ENCODE results near the gene KCTD13. TPM values are rescaled to one million over a fixed set of nuclear protein-coding genes. Genes with fewer than 3 reads are reported as not detected.

KCTD13 gene
- total RNA-seq, 2 donors from 2014 or later = 15.9 to 134 TPM

DNA sequence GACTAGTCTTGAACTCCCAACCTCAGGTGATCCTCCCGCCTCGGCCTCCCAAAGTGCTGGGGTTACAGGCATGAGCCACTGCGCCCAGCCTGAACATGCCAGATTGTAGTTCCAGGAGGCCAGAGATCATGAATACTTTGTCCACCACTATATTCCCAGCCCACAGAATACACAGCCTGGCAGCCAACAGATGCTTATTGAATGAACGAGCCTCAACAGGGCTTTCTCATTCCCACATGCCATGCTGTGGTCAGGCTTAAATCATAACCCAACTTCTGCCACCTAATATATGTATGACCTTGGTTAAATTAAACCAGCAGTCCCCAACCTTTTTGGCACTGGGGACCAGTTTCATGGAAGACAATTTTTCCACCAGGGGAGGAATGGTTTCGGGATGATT, 32.7 kb upstream of the KCTD13 start:
- Histone ChIP-seq H3K4me3 (no peak overlapping the region), H3K4me1 (replicated peaks) (no peaks in the 10 kb centered on the region), H3K9me3 (no peaks in the 10 kb centered on the region), H3K27me3 (replicated peaks; ENCODE audit: insufficient read depth) (no peaks in the 10 kb centered on the region), H3K27ac (no peak overlapping the region), H3K36me3 (no peaks in the 10 kb centered on the region)
- DNase-seq (ENCODE audit: low spot score) = no peak
- TF ChIP-seq POLR2AphosphoS5 (IDR thresholded peaks at IDR 0.05) = no peak
- TF ChIP-seq, protein P1, sequence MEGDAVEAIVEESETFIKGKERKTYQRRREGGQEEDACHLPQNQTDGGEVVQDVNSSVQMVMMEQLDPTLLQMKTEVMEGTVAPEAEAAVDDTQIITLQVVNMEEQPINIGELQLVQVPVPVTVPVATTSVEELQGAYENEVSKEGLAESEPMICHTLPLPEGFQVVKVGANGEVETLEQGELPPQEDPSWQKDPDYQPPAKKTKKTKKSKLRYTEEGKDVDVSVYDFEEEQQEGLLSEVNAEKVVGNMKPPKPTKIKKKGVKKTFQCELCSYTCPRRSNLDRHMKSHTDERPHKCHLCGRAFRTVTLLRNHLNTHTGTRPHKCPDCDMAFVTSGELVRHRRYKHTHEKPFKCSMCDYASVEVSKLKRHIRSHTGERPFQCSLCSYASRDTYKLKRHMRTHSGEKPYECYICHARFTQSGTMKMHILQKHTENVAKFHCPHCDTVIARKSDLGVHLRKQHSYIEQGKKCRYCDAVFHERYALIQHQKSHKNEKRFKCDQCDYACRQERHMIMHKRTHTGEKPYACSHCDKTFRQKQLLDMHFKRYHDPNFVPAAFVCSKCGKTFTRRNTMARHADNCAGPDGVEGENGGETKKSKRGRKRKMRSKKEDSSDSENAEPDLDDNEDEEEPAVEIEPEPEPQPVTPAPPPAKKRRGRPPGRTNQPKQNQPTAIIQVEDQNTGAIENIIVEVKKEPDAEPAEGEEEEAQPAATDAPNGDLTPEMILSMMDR (IDR thresholded peaks at IDR 0.05) = no peak
- no peak for TF ChIP-seq POLR2A (IDR thresholded peaks at IDR 0.05)
- intact Hi-C loops (cut with DNase I) = no loop called here
- 84% methylated on average over 5 of the region's 5 CpGs for WGBS

DNA sequence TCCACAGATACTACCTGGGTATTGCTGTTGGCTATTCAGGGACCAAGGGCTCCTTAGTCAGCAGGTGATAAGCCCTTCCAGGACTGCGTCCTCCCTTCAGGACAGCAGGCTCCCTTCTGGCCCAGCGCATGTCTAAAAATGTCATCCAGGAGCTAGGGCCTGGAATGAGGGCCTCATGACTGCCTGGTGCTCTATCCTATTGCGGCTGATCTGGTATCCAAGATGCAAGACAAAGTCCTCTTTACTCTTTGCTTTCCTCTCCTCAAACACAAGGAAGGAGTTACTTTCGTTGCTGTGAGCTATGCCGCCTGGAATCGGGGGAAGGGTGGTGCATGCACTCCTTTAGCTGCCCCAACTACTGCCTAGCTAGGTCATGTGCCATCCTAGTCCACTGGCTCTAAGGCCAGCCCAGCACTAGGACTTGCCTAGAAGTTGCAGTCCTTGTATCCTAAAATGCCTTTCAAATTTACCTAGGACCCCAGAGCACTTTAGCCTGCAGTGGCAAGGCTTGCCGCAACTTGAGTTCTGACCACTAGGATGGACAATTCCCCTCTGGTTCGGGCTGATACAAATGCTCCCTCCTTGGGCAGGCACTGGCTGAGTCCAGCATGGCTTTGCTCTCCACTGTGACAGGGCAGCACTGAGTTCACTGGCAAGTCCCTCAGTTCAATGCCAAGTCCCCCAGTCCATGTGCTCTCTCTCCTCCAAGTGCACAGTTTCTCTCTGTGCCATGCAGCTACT, 25.8 kb upstream of the KCTD13 start:
- Histone ChIP-seq H3K9me3 (no peaks in the 10 kb centered on the region), H3K36me3 (no peaks in the 10 kb centered on the region), H3K27ac (no peak overlapping the region), H3K4me3 (no peak overlapping the region), H3K4me1 (replicated peaks) (no peaks in the 10 kb centered on the region), H3K27me3 (replicated peaks; ENCODE audit: insufficient read depth) (no peaks in the 10 kb centered on the region)
- TF ChIP-seq POLR2A (IDR thresholded peaks at IDR 0.05) (no peak), POLR2AphosphoS5 (IDR thresholded peaks at IDR 0.05) (no peak)
- TF ChIP-seq, protein P1 (IDR thresholded peaks at IDR 0.05) = no peak
- no peak for DNase-seq (ENCODE audit: low spot score)
- intact Hi-C loops (cut with DNase I) = no loop called here
- 88% methylated on average over 8 of the region's 8 CpGs for WGBS

DNA sequence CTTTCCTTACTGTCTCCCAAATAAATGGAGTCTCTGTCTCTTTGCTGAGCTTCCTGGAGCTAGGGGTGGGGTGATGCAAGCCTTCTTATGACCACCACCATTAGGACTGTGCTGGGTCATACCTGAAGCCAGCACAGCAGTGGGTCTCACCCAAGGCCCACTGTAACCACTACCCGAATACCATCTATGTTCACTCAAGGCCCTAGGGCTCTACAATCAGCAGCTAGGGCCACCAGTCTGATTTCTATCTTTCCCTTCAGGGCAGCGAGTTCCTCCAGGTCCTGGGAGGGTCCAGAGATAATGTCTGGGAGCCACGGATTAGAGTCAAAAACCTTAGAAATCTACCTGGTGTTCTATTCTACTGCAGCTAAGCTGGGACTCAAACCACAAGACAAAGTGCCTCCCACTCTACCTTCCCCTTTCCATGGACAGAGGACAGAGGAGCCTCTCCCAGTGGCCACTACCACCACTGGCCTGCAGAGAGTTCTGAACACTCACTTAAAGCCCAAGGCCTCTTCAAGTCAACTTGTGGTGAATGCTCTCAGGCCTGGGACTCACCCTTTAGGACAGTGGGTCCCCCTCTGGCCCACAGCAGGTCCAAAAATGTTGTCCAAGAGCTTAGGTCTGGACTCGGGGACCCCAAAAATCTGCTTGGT, 24.9 kb upstream of the KCTD13 start:
- Histone ChIP-seq H3K4me3 (no peak overlapping the region), H3K36me3 (no peaks in the 10 kb centered on the region), H3K27ac (no peak overlapping the region), H3K4me1 (replicated peaks) (no peaks in the 10 kb centered on the region), H3K9me3 (no peaks in the 10 kb centered on the region), H3K27me3 (replicated peaks; ENCODE audit: insufficient read depth) (no peaks in the 10 kb centered on the region)
- TF ChIP-seq POLR2AphosphoS5 (IDR thresholded peaks at IDR 0.05) = no peak
- TF ChIP-seq POLR2A (IDR thresholded peaks at IDR 0.05) = no peak
- TF ChIP-seq, protein P1 (IDR thresholded peaks at IDR 0.05) = no peak
- intact Hi-C loops (cut with DNase I) = no loop called here
- WGBS = 90% methylated on average over 4 of the region's 4 CpGs
- no peak for DNase-seq (ENCODE audit: low spot score)

DNA sequence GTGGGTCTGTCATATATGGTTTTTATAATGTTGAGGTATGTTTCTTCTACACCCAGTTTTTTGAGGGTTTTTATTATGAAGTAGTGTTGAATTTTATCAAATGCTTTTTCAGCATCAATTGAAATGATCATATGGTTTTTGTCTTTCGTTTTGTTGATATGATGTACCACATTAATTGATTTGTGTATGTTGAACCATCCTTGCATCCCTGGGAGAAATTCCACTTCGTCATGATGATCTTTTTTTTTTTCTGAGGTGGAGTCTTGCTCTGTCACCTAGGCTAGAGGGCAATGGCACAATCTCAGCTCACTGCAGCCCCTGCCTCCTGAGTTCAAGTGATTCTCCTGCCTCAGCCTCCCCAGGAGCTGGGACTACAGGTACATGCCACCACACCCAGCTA, 21.9 kb upstream of the KCTD13 start:
- Histone ChIP-seq H3K9me3 (no peaks in the 10 kb centered on the region), H3K4me3 (no peak overlapping the region), H3K27ac (no peak overlapping the region), H3K4me1 (replicated peaks) (no peaks in the 10 kb centered on the region), H3K27me3 (replicated peaks; ENCODE audit: insufficient read depth) (no peaks in the 10 kb centered on the region), H3K36me3 (no peaks in the 10 kb centered on the region)
- no peak for DNase-seq (ENCODE audit: low spot score)
- TF ChIP-seq, protein P1 (IDR thresholded peaks at IDR 0.05) = no peak
- no peak for TF ChIP-seq POLR2AphosphoS5 (IDR thresholded peaks at IDR 0.05)
- no peak for TF ChIP-seq POLR2A (IDR thresholded peaks at IDR 0.05)
- intact Hi-C loops (cut with DNase I) = no loop called here
- WGBS = 94% methylated on average over 2 of the region's 2 CpGs
